ENCODE results near the gene PHC2.

DNA sequence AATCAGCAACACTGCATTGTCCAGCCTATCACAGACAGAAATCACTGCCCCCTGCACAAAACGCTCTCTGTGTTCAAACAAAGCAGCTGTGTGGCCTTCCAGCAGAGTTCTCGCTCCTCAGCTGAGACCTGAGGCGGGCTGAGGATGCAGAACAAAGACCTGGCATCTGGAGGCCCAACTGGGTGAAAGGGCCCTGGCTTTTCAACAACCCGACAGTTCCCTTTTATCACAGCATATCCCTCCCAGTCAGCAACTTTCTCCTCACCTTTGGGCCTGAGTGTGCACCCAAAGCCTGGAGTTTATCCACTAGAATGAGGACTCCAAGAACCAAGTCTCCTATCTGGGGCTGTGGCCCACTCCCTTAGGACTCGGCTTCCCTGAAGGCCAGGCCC, 67.4 kb downstream of the PHC2 start:
- TF ChIP-seq, protein P1, sequence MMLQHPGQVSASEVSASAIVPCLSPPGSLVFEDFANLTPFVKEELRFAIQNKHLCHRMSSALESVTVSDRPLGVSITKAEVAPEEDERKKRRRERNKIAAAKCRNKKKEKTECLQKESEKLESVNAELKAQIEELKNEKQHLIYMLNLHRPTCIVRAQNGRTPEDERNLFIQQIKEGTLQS (CRISPR knock-in tag; IDR thresholded peaks at IDR 0.05): no peak
- TF ChIP-seq TAF1 (CRISPR knock-in tag; IDR thresholded peaks at IDR 0.05) (no peak), NFIB (CRISPR knock-in tag; IDR thresholded peaks at IDR 0.05; ENCODE audit: borderline replicate concordance) (no peak), SIN3A (IDR thresholded peaks at IDR 0.05; ENCODE audit: borderline replicate concordance, low read depth, low read length) (no peak)
- TF ChIP-seq, protein P2, sequence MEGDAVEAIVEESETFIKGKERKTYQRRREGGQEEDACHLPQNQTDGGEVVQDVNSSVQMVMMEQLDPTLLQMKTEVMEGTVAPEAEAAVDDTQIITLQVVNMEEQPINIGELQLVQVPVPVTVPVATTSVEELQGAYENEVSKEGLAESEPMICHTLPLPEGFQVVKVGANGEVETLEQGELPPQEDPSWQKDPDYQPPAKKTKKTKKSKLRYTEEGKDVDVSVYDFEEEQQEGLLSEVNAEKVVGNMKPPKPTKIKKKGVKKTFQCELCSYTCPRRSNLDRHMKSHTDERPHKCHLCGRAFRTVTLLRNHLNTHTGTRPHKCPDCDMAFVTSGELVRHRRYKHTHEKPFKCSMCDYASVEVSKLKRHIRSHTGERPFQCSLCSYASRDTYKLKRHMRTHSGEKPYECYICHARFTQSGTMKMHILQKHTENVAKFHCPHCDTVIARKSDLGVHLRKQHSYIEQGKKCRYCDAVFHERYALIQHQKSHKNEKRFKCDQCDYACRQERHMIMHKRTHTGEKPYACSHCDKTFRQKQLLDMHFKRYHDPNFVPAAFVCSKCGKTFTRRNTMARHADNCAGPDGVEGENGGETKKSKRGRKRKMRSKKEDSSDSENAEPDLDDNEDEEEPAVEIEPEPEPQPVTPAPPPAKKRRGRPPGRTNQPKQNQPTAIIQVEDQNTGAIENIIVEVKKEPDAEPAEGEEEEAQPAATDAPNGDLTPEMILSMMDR (CRISPR knock-in tag; IDR thresholded peaks at IDR 0.05): no peak

Data from HepG2 (cell line).